Rectal smooth muscle tissue (tissue), 1 donor: Measurements from ENCODE around the gene NGDN.

ENCODE experiments used
- H3K27ac ChIP-seq: one replicate; pipeline ENCODE4 v1.7.0; 2013; ENCODE audit warnings: low read depth, low read length, inconsistent platforms
- H3K27me3 ChIP-seq: one replicate; pipeline ENCODE4 v1.7.0; 2013; ENCODE audit warnings: low read length; ENCODE audit not compliant: control insufficient read depth, insufficient read depth
- H3K36me3 ChIP-seq: one replicate; pipeline ENCODE4 v1.7.0; 2013; ENCODE audit warnings: low read length; ENCODE audit not compliant: control insufficient read depth, insufficient read depth
- H3K4me1 ChIP-seq: one replicate; pipeline ENCODE4 v1.7.0; 2013; ENCODE audit warnings: low read length; ENCODE audit not compliant: control insufficient read depth, insufficient read depth
- H3K4me3 ChIP-seq: one replicate; pipeline ENCODE4 v1.7.0; 2013; ENCODE audit warnings: low read length
- H3K9ac ChIP-seq: one replicate; pipeline ENCODE4 v1.7.0; 2013; ENCODE audit warnings: low read length

Gene NGDN

GRCh38 chr14:23523229-23524016 is 53.9 kb downstream of the NGDN start:
- no peaks in the 10 kb centered on the region for H3K27me3 ChIP-seq
- no peaks in the 10 kb centered on the region for H3K36me3 ChIP-seq
- no peak overlapping the region for H3K9ac ChIP-seq
- no peak overlapping the region for H3K27ac ChIP-seq
- no peak overlapping the region for H3K4me3 ChIP-seq
- no peaks in the 10 kb centered on the region for H3K4me1 ChIP-seq

GRCh38 chr14:23524954-23525353 is 55.5 kb downstream of the NGDN start:
- Histone ChIP-seq H3K36me3 (no peaks in the 10 kb centered on the region), H3K27ac (no peak overlapping the region), H3K4me3 (no peak overlapping the region), H3K4me1 (no peaks in the 10 kb centered on the region), H3K9ac (no peak overlapping the region), H3K27me3 (no peaks in the 10 kb centered on the region)

- Histone ChIP-seq H3K4me3 (no peak overlapping the region), H3K36me3 (no peaks in the 10 kb centered on the region), H3K27ac (no peak overlapping the region), H3K9ac (no peak overlapping the region), H3K27me3 (no peaks in the 10 kb centered on the region), H3K4me1 (no peaks in the 10 kb centered on the region)
Measured at GRCh38 chr14:23525611-23526010, 56.1 kb downstream of the NGDN start.
